GM18907 (cell line): Measurements from ENCODE around the gene TMEM63C.

Experiments
- ATAC-seq: cut with Tn5 transposase; IDR thresholded peaks from one replicate; pipeline ENCODE4 v1.9.1; 2021; ENCODE audit warnings: mild to moderate bottlenecking, moderate library complexity; ENCODE audit not compliant: unreplicated experiment

TMEM63C gene

GRCh38 chr14:77181603-77182437 is at the start of gene TMEM63C:
Gene TMEM63C (plus strand): TSS chr14:77181798. CDS start chr14:77218814, 37,016 bp downstream.
- peak; percentile 83 for ATAC-seq

- ATAC-seq = no peak
These were observed 49.6 kb upstream of the TMEM63C start for GRCh38 chr14:77131871-77132486.

GRCh38 chr14:77133720-77134338 is 47.8 kb upstream of the TMEM63C start:
- peak; percentile 67 for ATAC-seq

- ATAC-seq = no peak
These were observed 42.6 kb upstream of the TMEM63C start for GRCh38 chr14:77139022-77139421.

- ATAC-seq = no peak
These were observed 41.8 kb upstream of the TMEM63C start for GRCh38 chr14:77139540-77140358.

DNA sequence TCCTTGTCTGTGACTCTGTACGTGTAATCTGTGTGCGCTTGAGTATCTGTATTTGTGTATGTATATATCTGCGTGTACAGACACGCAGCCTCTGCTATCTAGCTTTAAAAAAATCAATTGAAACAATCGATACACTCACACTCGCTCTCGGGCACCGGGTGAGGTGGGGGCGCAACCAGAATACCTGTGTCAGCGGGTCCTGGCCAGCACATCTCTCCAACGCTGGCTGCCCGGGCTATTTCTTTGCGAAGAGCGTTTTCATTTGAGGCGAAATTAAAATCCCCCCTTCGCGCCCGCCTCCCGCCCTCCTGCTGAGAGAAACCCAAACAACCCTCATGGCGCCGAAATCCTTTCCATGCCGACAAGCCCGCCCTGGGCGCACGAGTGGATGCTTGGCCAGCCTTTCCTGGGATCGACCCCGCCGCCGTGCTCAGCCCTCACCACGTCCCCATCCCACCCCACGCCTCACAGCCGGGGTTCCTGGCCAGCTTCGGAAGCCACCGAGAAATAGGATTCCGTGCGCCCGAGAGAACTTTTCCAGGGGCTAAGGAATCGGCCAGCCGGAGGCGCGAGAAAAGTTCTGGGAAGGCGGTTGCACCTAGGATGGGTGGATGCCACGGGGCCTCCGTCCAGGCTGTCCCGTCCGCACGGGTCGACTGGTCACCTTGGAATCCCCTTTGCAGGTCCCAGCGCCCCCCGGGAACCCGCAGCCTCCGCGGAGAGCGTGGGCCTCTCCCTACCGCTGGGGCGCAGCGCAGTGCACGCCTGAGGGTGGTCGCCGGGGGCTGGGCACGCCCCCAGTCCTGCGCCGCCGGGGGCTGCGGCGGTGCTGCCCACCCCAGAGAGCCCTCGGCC is 41.0 kb upstream of the TMEM63C start:
- ATAC-seq = no peak

GRCh38 chr14:77141214-77142004 is 40.2 kb upstream of the TMEM63C start, which contains the start of gene ZDHHC22:
Gene ZDHHC22 (minus strand): TSS chr14:77141791. CDS start chr14:77139738, 2,053 bp downstream.
- ATAC-seq = no peak

DNA sequence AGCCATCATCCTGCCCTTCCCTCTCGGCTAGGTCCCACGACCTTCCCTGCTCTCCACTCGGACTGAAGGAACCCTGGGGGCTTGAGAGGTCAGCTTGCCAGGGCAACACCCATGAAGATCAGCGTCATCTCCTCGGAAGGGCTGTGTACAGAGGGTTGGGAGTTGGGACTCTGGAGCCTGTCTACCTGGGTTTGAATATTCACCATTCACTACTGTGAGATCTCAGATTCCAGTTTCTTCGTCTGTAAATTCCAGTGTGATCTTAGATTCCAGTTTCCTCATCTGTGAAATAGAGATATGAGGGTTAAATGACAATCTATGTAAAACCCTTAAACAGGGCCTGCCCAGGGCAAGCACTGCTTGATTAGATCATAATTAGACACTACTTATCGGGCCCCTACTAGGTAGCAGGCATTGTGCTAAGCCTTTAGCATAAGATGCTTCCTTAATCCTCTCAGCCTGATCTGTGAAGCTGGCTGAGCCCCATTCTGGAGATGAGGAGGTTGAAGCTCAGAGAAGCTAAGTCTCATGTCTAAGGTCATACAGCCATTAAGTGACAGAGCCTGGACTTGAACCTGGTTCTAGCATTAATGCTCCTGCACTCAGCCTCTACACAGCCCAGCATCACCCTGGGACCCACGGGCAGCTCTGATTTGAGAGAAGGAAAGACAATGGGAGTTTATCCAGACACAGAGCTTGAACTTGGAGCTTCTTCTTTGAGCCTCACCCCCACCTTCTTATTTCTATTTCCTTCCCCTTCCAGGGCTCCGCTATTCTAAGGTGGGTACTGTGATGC is 39.4 kb upstream of the TMEM63C start:
- no peak for ATAC-seq

DNA sequence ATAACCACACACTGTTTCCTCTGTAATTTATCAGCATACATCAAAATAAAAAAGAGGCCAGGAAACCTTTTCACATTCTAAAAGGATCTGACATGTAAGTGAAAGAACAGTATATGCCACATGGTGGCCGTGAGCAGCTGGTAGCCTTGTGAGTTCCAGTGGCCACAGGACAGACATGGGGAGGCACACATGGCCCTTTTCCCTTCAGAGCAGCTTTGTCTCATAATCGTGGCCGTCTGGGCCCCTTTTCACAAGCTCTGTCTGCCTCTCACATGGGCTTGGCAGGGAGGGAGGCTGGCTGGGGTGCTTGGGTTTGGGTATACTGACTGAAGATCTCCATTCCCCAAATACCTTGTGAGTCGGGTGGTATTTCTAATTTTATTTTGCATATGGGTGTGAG is 38.5 kb upstream of the TMEM63C start:
- no peak for ATAC-seq

GRCh38 chr14:77144412-77145115 is 37.0 kb upstream of the TMEM63C start:
- no peak for ATAC-seq

- no peak for ATAC-seq
These were observed 35.4 kb upstream of the TMEM63C start for GRCh38 chr14:77145975-77146740.

GRCh38 chr14:77148510-77149231 is 32.9 kb upstream of the TMEM63C start:
- no peak for ATAC-seq

DNA sequence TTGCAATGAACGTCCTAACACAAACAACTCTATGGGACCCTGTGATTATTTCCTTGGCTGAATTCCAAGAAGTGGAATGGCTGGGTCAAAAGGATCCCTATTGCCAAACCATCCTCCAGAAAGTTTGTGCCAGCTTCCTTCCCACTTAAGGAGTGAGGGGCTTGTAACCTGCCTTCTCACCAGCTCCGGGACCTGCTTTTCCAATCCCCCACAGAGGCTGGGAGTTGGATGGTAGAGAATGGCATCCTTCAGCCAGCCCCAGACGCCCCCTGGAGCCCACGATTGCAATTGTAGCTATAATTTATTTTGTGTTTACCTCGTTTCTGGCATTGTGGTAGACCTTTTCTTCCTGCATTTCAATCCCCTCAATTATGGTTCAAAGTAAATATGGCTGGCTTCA is 30.4 kb upstream of the TMEM63C start:
- no peak for ATAC-seq

DNA sequence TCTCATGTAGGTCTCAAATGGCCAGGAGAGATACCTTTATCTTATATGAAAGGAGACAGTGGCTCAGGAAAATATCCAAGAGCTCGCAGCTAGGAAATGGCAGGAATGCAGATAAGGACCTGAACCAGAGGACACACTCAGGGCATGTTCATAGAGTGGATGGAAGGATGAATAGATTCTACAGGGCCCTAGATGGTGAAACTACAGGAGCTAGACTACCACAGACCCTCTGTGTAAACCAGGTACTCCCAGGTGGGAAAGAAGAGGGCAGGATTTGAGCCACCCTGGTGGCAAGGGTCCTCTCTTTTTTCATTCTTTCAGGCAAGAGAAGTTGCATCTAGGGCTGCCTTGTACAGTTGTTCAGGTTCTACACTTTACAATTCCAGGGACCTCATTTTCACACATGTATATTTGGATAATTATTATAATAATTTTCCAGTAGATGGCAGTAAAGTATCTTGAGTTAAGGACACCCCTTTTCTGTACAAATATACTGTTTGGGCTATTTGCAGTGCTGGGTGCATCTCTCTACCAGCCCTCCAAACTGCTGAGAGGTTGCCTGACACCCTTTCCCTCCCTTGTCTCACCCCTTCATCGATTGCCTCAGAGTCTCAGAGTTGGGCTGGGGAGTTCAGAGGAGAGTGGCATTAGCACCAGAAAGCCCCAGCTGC is 29.5 kb upstream of the TMEM63C start:
- no peak for ATAC-seq

GRCh38 chr14:77153802-77154201 is 27.8 kb upstream of the TMEM63C start:
- ATAC-seq = no peak

DNA sequence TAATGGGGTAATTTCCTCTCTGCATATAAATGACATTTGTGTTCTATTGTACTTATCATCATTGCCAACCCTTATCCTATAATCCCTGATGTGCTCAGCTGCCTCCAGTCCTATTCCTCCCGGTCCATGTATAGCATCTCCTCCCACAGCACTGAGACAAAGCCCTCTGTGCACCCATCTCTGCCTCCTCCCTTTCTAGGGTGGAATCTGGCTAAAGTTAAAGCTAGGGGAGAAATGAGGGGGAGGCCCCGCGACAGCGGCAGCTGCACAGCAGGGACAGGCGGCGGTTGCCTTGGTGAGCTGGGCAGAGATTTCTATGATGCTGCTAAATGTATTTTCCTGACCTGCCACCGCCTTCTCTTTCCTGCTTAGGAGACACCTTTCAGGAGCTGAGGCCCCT is 27.2 kb upstream of the TMEM63C start:
- no peak for ATAC-seq
